GM18870 (cell line): ENCODE measurements around the gene BST1.
A peak's percentile ranks its signal among the peaks of the same experiment; 100 is the strongest.

Experiments
- ATAC-seq: cut with Tn5 transposase; IDR thresholded peaks from one replicate; pipeline ENCODE4 v1.9.1; 2021; ENCODE audit warnings: moderate library complexity; ENCODE audit not compliant: unreplicated experiment

The BST1 gene

GRCh38 chr4:15702941-15703403, at the start of gene BST1:
Gene BST1, plus strand, starts transcription at chr4:15703065. Its CDS starts 80 bp downstream, at chr4:15703145.
- no peak for ATAC-seq

- no peak for ATAC-seq
Observed at GRCh38 chr4:15653420-15653819, 49.4 kb upstream of the BST1 start.

GRCh38 chr4:15653864-15654592, 48.8 kb upstream of the BST1 start:
- ATAC-seq: peak; percentile 29

GRCh38 chr4:15654593-15655222, 48.2 kb upstream of the BST1 start:
- peak; percentile 33 for ATAC-seq

GRCh38 chr4:15655223-15656037, 47.4 kb upstream of the BST1 start, which contains the start of gene FBXL5:
Gene FBXL5, minus strand, starts transcription at chr4:15655357. Its CDS starts 70 bp downstream, at chr4:15655287.
- ATAC-seq: peak; percentile 39

- no peak for ATAC-seq
Observed at GRCh38 chr4:15656038-15656470, 46.8 kb upstream of the BST1 start.

- ATAC-seq: no peak
Observed at GRCh38 chr4:15657366-15657765, 45.5 kb upstream of the BST1 start.

GRCh38 chr4:15658136-15658770, 44.6 kb upstream of the BST1 start:
- ATAC-seq: no peak

- no peak for ATAC-seq
Observed at GRCh38 chr4:15658781-15659180, 44.1 kb upstream of the BST1 start.

- no peak for ATAC-seq
Observed at GRCh38 chr4:15659768-15660570, 42.9 kb upstream of the BST1 start.

GRCh38 chr4:15665753-15666365, 37.0 kb upstream of the BST1 start:
- no peak for ATAC-seq

GRCh38 chr4:15667006-15667405, 35.9 kb upstream of the BST1 start:
- ATAC-seq: no peak

- ATAC-seq: no peak
Observed at GRCh38 chr4:15668566-15669435, 34.1 kb upstream of the BST1 start.

- ATAC-seq: no peak
Observed at GRCh38 chr4:15670576-15670975, 32.3 kb upstream of the BST1 start.

- no peak for ATAC-seq
Observed at GRCh38 chr4:15672101-15672500, 30.8 kb upstream of the BST1 start.

- no peak for ATAC-seq
Observed at GRCh38 chr4:15673337-15673736, 29.5 kb upstream of the BST1 start.

GRCh38 chr4:15674046-15674445, 28.8 kb upstream of the BST1 start:
- ATAC-seq: no peak

GRCh38 chr4:15674926-15675325, 27.9 kb upstream of the BST1 start:
- no peak for ATAC-seq

GRCh38 chr4:15675356-15675755, 27.5 kb upstream of the BST1 start:
- ATAC-seq: no peak
